NCI-H1092 (cell line): ENCODE results near the gene TMED6.

ENCODE experiments used
- DNase-seq: peaks from one replicate; lab custom pipeline; 2025; lab: John Stamatoyannopoulos, UW

The TMED6 gene

GRCh38 chr16:69324013-69324531 is 27.5 kb downstream of the TMED6 start:
- DNase-seq: no peak

- no peak for DNase-seq
Observed at GRCh38 chr16:69323415-69323814, 28.2 kb downstream of the TMED6 start.

- no peak for DNase-seq
Observed at GRCh38 chr16:69322343-69322742, 29.2 kb downstream of the TMED6 start.

GRCh38 chr16:69321080-69321479 is 30.5 kb downstream of the TMED6 start:
- DNase-seq: no peak

- DNase-seq: no peak
Observed at GRCh38 chr16:69320740-69321073, 30.9 kb downstream of the TMED6 start.

- DNase-seq: no peak
Observed at GRCh38 chr16:69319826-69320739, 31.5 kb downstream of the TMED6 start.

- DNase-seq: no peak
Observed at GRCh38 chr16:69319381-69319780, 32.2 kb downstream of the TMED6 start.

GRCh38 chr16:69318911-69319289 is 32.7 kb downstream of the TMED6 start:
- no peak for DNase-seq

- DNase-seq: no peak
Observed at GRCh38 chr16:69318177-69318910, 33.2 kb downstream of the TMED6 start.

GRCh38 chr16:69316595-69317034 is 35.0 kb downstream of the TMED6 start:
- no peak for DNase-seq

GRCh38 chr16:69315486-69316311 is 35.9 kb downstream of the TMED6 start:
- DNase-seq: no peak

- no peak for DNase-seq
Observed at GRCh38 chr16:69314534-69314933, 37.1 kb downstream of the TMED6 start.

GRCh38 chr16:69313469-69313868 is 38.1 kb downstream of the TMED6 start:
- DNase-seq: no peak

- peak; percentile 33 for DNase-seq
Observed at GRCh38 chr16:69311533-69312387, 39.8 kb downstream of the TMED6 start.

- DNase-seq: peak; percentile 94
Observed at GRCh38 chr16:69310653-69311532, 40.7 kb downstream of the TMED6 start, which contains the start of gene VPS4A. TSS of gene VPS4A (plus strand) at chr16:69311350. CDS start at chr16:69311512, 162 bp downstream.

- DNase-seq: no peak
Observed at GRCh38 chr16:69309316-69309715, 42.3 kb downstream of the TMED6 start.

GRCh38 chr16:69307856-69308255 is 43.7 kb downstream of the TMED6 start:
- DNase-seq: no peak

GRCh38 chr16:69307091-69307490 is 44.5 kb downstream of the TMED6 start:
- DNase-seq: no peak

GRCh38 chr16:69306031-69306430 is 45.6 kb downstream of the TMED6 start:
- DNase-seq: no peak

- no peak for DNase-seq
Observed at GRCh38 chr16:69302301-69302700, 49.3 kb downstream of the TMED6 start.
